Measurements from ENCODE around the gene ASGR1. TPM values are rescaled to one million over a fixed set of nuclear protein-coding genes. Genes with fewer than 3 reads are reported as not detected.

Gene ASGR1
- total and polyA plus RNA-seq, 4 donors: 127 to 728 (median 471) TPM

- Histone ChIP-seq H3K9me3 (ENCODE audit: control insufficient read depth in 4 of 4, low read length in 3 of 4) (no peaks in the 10 kb centered on the region), H3K4me1 (ENCODE audit: control insufficient read depth in 4 of 4, insufficient read depth in 4 of 4, low read length in 3 of 4) (peaks cover 5 to 21% (median 17%) of the 10 kb centered on the region in 4 donors), H3K4me3 (ENCODE audit: low read depth in 1 of 3, low read length in 3 of 3) (no peak overlapping the region), H3K27me3 (ENCODE audit: control insufficient read depth in 4 of 4, insufficient read depth in 4 of 4, low read length in 3 of 4) (no peaks in the 10 kb centered on the region), H3K27ac (ENCODE audit: low read depth in 1 of 2, low read length in 2 of 2) (peak overlapping the region; percentile 3 to 14), H3K9ac (ENCODE audit: low read depth in 1 of 2, low read length in 2 of 2) (no peak overlapping the region), H3K36me3 (ENCODE audit: control insufficient read depth in 4 of 4, insufficient read depth in 3 of 4, low read depth in 1 of 4, low read length in 3 of 4) (no peaks in the 10 kb centered on the region)
- WGBS: 90% methylated on average over 20 of the region's 20 CpGs
- DNase-seq (ENCODE audit: low spot score): no peak
- TF ChIP-seq FOXA1 (IDR thresholded peaks at IDR 0.05): no peak
- TF ChIP-seq ATF3 (IDR thresholded peaks at IDR 0.05): no peak
- TF ChIP-seq NR2F2 (IDR thresholded peaks at IDR 0.05): no peak
- no peak for TF ChIP-seq CTCF (IDR thresholded peaks at IDR 0.05; ENCODE audit: low read depth, low read length, missing input control)
- TF ChIP-seq MAX (IDR thresholded peaks at IDR 0.05): no peak
These were observed 45.3 kb downstream of the ASGR1 start for GRCh38 chr17:7133916-7134315.

GRCh38 chr17:7133424-7133823 is 45.7 kb downstream of the ASGR1 start:
- TF ChIP-seq NR2F2 (IDR thresholded peaks at IDR 0.05) (no peak), HNF4A (conservative IDR thresholded peaks at IDR 0.05) (no peak), RAD21 (IDR thresholded peaks at IDR 0.05) (peak in 1 of 2 donors; percentile 40), GABPA (IDR thresholded peaks at IDR 0.05 in 1 of 2, conservative IDR thresholded peaks at IDR 0.05 in 1 of 2) (no peak)
- 63% methylated on average over 19 of the region's 19 CpGs for WGBS
- no peaks in the 10 kb centered on the region for H3K27me3 ChIP-seq (ENCODE audit: control insufficient read depth in 4 of 4, insufficient read depth in 4 of 4, low read length in 3 of 4)
- DNase-seq (ENCODE audit: low spot score): no peak
- no peaks in the 10 kb centered on the region for H3K36me3 ChIP-seq (ENCODE audit: control insufficient read depth in 4 of 4, insufficient read depth in 3 of 4, low read depth in 1 of 4, low read length in 3 of 4)
- peaks cover 5 to 21% (median 17%) of the 10 kb centered on the region in 4 donors for H3K4me1 ChIP-seq (ENCODE audit: control insufficient read depth in 4 of 4, insufficient read depth in 4 of 4, low read length in 3 of 4)
- H3K9me3 ChIP-seq (ENCODE audit: control insufficient read depth in 4 of 4, low read length in 3 of 4): no peaks in the 10 kb centered on the region
- peak overlapping the region; percentile 3 to 14 for H3K27ac ChIP-seq (ENCODE audit: low read depth in 1 of 2, low read length in 2 of 2)
- H3K9ac ChIP-seq (ENCODE audit: low read depth in 1 of 2, low read length in 2 of 2): no peak overlapping the region
- no peak overlapping the region for H3K4me3 ChIP-seq (ENCODE audit: low read depth in 1 of 3, low read length in 3 of 3)

- no peak for DNase-seq (ENCODE audit: low spot score)
- H3K9me3 ChIP-seq (ENCODE audit: control insufficient read depth in 4 of 4, low read length in 3 of 4): no peaks in the 10 kb centered on the region
- TF ChIP-seq ZBTB33 (IDR thresholded peaks at IDR 0.05): no peak
- TF ChIP-seq HNF4A (conservative IDR thresholded peaks at IDR 0.05): peak; percentile 33 to 40
- no peak for TF ChIP-seq CTCF (IDR thresholded peaks at IDR 0.05; ENCODE audit: low read depth, low read length, missing input control)
- no peak for TF ChIP-seq HNF4G (IDR thresholded peaks at IDR 0.05)
- no peak for TF ChIP-seq GABPA (IDR thresholded peaks at IDR 0.05 in 1 of 2, conservative IDR thresholded peaks at IDR 0.05 in 1 of 2)
- no peak for TF ChIP-seq ATF3 (IDR thresholded peaks at IDR 0.05)
- no peak for TF ChIP-seq TAF1 (conservative IDR thresholded peaks at IDR 0.05)
- peak; percentile 80 to 87 for TF ChIP-seq RXRA (IDR thresholded peaks at IDR 0.05)
- no peak for TF ChIP-seq FOXA1 (IDR thresholded peaks at IDR 0.05)
- TF ChIP-seq RAD21 (IDR thresholded peaks at IDR 0.05): peak in 1 of 2 donors; percentile 21
- no peak for TF ChIP-seq YY1 (IDR thresholded peaks at IDR 0.05)
- TF ChIP-seq JUND (IDR thresholded peaks at IDR 0.05): no peak
- TF ChIP-seq EGR1 (IDR thresholded peaks at IDR 0.05; ENCODE audit: low read depth in 2 of 2): no peak
- no peak for TF ChIP-seq MAX (IDR thresholded peaks at IDR 0.05)
- peak; percentile 70 for TF ChIP-seq SP1 (IDR thresholded peaks at IDR 0.05)
These were observed 46.6 kb downstream of the ASGR1 start for GRCh38 chr17:7132511-7133094.

More at GRCh38 chr17:7132511-7133094, 46.6 kb downstream of the ASGR1 start:
- 13% methylated on average over 7 of the region's 7 CpGs for whole genome bisulfite sequencing
- H3K9ac ChIP-seq (ENCODE audit: low read depth in 1 of 2, low read length in 2 of 2): no peak overlapping the region
- peaks cover 0 to 3% (median 0%) of the 10 kb centered on the region in 4 donors for H3K36me3 ChIP-seq (ENCODE audit: control insufficient read depth in 4 of 4, insufficient read depth in 3 of 4, low read depth in 1 of 4, low read length in 3 of 4)
- H3K4me1 ChIP-seq (ENCODE audit: control insufficient read depth in 4 of 4, insufficient read depth in 4 of 4, low read length in 3 of 4): peaks cover 5 to 21% (median 17%) of the 10 kb centered on the region in 4 donors
- peak overlapping the region; percentile 36 to 56 for H3K27ac ChIP-seq (ENCODE audit: low read depth in 1 of 2, low read length in 2 of 2)
- H3K4me3 ChIP-seq (ENCODE audit: low read depth in 1 of 3, low read length in 3 of 3): no peak overlapping the region
- no peaks in the 10 kb centered on the region for H3K27me3 ChIP-seq (ENCODE audit: control insufficient read depth in 4 of 4, insufficient read depth in 4 of 4, low read length in 3 of 4)
